ENCODE data around the gene ANOS1. TPM values are rescaled to one million over a fixed set of nuclear protein-coding genes. Genes with fewer than 3 reads are reported as not detected.
"Not testable (repeated sequence)": the region's sequence is repeated elsewhere in the genome, so short reads cannot be mapped to it uniquely, and the experiment has no call there.

The ANOS1 gene, protein sequence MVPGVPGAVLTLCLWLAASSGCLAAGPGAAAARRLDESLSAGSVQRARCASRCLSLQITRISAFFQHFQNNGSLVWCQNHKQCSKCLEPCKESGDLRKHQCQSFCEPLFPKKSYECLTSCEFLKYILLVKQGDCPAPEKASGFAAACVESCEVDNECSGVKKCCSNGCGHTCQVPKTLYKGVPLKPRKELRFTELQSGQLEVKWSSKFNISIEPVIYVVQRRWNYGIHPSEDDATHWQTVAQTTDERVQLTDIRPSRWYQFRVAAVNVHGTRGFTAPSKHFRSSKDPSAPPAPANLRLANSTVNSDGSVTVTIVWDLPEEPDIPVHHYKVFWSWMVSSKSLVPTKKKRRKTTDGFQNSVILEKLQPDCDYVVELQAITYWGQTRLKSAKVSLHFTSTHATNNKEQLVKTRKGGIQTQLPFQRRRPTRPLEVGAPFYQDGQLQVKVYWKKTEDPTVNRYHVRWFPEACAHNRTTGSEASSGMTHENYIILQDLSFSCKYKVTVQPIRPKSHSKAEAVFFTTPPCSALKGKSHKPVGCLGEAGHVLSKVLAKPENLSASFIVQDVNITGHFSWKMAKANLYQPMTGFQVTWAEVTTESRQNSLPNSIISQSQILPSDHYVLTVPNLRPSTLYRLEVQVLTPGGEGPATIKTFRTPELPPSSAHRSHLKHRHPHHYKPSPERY
- total RNA-seq, result 1 to 10 TPM; 4.0 to 7.8 (median 5.0) TPM
- polyA plus RNA-seq, result under 1 TPM; 0.81 to 0.88 TPM
- long read RNA-seq, donor 1, full-length matches to known transcripts, result 3 of 10 reads
- long read RNA-seq, donor 1, partial matches to known transcripts, result 4 of 10 reads
- long read RNA-seq, donor 1, other reads (novel, unspliced or antisense), result 3 of 10 reads
- long read RNA-seq, donor 2, full-length matches to known transcripts, result 3 of 11 reads
- long read RNA-seq, donor 2, partial matches to known transcripts, result 4 of 11 reads
- long read RNA-seq, donor 2, other reads (novel, unspliced or antisense), result 4 of 11 reads
- long read RNA-seq, donor 3, partial matches to known transcripts, result 5 of 6 reads
- long read RNA-seq, donor 3, other reads (novel, unspliced or antisense), result 1 of 6 reads

DNA sequence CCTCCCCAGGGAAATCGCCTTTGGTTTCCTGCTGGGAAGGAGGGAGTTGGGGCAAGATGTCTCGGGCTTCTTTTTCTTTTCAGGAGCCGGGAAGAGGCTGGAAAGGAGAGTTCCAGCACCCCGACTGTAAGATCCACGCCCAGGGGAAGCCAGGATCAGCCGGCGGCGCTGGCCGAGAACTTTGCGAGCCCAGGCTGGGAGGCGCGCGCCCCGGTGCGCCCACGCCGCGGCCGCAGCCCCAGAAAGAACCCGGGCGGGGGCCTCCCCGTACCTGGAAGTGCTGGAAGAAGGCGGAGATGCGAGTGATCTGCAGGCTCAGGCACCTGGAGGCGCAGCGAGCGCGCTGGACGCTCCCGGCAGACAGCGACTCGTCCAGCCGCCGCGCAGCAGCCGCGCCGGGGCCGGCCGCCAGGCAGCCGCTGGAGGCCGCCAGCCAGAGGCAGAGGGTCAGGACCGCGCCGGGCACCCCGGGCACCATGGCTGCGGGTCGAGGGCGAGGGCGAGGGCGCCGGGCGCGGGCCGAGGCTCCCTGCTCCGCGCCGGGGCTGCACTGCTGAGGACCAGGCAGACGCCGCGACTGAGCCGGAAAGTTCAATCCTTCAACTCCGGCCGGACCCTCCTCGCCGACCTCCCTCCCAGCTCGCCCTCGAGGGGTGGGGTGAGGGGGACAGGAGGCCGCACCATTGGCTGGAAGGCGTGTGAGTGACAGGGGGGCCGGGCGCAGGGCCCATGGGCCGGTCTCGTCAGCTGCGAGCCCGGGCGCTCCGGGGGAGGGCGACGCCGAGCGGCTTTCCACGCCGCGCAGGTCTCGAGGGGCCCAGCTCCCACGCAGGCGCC, at the start of gene ANOS1:
Gene ANOS1 (minus strand): TSS at position 579 of the 837 bp plus-strand sequence. CDS start 101 bp downstream, at position 478.
- Histone ChIP-seq H3K36me3 (no peaks in the 10 kb centered on the region), H3K27ac (peak within 1 kb of the TSS in 3 of 10 donors; percentile 22 to 48 (median 35)), H3K4me1 (peaks cover 0 to 5% (median 0%) of the 10 kb centered on the region in 9 donors), H3K27me3 (peaks cover 0 to 64% (median 0%) of the 10 kb centered on the region in 7 donors), H3K4me3 (peak within 1 kb of the TSS; percentile 32 to 67 (median 60)), H3K9me3 (no peaks in the 10 kb centered on the region)
- peak; percentile 64 to 74 for DNase-seq
- intact Hi-C loops (cut with DNase I), result loop anchor here in 7 of 10 donors (10.0 kb wide), 6 partner anchors 277 to 1577 kb away; partner anchors contain the start of gene VCX2 (in 1 of the 7)
- TF ChIP-seq, protein P1, sequence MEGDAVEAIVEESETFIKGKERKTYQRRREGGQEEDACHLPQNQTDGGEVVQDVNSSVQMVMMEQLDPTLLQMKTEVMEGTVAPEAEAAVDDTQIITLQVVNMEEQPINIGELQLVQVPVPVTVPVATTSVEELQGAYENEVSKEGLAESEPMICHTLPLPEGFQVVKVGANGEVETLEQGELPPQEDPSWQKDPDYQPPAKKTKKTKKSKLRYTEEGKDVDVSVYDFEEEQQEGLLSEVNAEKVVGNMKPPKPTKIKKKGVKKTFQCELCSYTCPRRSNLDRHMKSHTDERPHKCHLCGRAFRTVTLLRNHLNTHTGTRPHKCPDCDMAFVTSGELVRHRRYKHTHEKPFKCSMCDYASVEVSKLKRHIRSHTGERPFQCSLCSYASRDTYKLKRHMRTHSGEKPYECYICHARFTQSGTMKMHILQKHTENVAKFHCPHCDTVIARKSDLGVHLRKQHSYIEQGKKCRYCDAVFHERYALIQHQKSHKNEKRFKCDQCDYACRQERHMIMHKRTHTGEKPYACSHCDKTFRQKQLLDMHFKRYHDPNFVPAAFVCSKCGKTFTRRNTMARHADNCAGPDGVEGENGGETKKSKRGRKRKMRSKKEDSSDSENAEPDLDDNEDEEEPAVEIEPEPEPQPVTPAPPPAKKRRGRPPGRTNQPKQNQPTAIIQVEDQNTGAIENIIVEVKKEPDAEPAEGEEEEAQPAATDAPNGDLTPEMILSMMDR (IDR thresholded peaks at IDR 0.05), result peak in 1 of 9 donors; percentile 12
- 0 to 1% methylated on average over 57 to 84 of the region's 88 CpGs for WGBS, 2 donors
- ATAC-seq, result peak; percentile 95 to 99 (median 97)

DNA sequence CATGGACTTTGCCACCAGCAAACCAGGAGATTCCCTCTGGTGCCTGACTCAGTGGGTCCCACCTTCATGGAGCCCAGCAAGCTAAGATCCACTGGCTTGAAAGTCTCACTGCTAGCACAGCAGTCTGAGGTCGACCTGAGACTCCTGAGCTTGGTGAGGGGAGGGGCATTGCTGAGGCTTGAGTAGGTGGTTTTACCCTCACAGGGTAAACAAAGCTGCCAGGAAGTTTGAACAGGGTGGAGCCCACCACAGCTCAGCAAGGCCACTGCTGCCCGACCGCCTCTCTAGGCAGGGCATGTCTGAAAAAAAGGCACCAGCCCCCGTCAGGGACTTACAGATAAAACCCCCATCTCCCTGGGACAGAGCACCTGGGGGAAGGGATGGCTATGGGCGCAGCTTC, 41.2 kb upstream of the ANOS1 start:
- Histone ChIP-seq H3K4me3 (no peak overlapping the region), H3K9me3 (no peaks in the 10 kb centered on the region), H3K36me3 (no peaks in the 10 kb centered on the region), H3K27ac (no peak overlapping the region), H3K27me3 (peaks cover 0 to 40% (median 0%) of the 10 kb centered on the region in 7 donors), H3K4me1 (no peaks in the 10 kb centered on the region)
- intact Hi-C loops (cut with DNase I), result no loop called here
- TF ChIP-seq, protein P1 (IDR thresholded peaks at IDR 0.05), result no peak
- DNase-seq, result no peak
- no peak for ATAC-seq
- 59 to 70% methylated on average over 5 of the region's 5 CpGs for WGBS, 2 donors

DNA sequence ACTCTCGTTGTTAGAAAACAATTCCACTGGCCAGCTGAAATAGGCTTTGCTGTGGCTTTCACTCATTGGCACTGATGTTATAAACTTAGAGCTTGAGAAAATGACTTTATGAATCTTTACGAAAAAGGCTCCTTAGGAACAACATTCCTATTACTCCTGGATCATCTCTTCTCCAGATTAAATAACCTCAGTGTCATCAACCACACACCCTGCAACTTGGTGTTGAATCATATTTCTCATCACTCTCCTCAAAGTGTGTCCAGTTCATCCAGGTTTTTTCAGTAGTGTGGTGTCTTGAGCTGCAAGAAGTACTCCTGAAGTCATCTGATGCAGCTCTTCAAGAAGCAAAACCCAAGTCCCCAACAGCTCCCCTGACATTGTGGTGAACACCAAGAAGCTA, 28.1 kb upstream of the ANOS1 start:
- Histone ChIP-seq H3K36me3 (no peaks in the 10 kb centered on the region), H3K27me3 (peaks cover 0 to 27% (median 0%) of the 10 kb centered on the region in 7 donors), H3K4me1 (no peaks in the 10 kb centered on the region), H3K27ac (no peak overlapping the region), H3K9me3 (no peaks in the 10 kb centered on the region), H3K4me3 (no peak overlapping the region)
- TF ChIP-seq, protein P1 (IDR thresholded peaks at IDR 0.05), result no peak
- intact Hi-C loops (cut with DNase I), result no loop called here
- no peak for DNase-seq
- ATAC-seq, result no peak
- WGBS, 2 donors, result 90% methylated on average over 2 of the region's 2 CpGs

DNA sequence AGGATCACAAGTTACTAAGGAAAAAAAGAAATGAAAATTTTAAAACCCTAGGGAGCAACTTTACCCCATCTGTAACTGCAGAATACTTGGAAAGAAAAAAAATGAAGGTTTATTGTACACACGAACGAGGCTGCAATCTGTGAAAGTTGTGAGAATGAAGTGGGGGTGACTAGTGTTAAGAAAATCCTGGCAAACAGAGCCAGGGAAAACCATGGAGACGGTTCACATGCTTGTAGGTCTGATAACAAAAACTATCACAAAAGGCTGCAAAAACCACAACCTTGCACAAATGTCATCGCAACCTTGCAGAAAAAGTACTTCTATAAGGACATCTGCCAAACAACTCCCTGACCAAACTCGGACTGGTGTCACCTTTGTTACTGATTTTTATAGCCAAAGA, 26.8 kb upstream of the ANOS1 start:
- H3K27me3 ChIP-seq, result peaks cover 0 to 23% (median 0%) of the 10 kb centered on the region in 7 donors
- WGBS, 2 donors, result 71 to 73% methylated on average over 4 to 5 of the region's 5 CpGs
- H3K4me1 ChIP-seq, DNase-seq, H3K36me3 ChIP-seq, H3K4me3 ChIP-seq, H3K9me3 ChIP-seq, ATAC-seq, H3K27ac ChIP-seq: not testable (repeated sequence)
- intact Hi-C loops (cut with DNase I), result loop anchor here in 1 of 10 donors (5.0 kb wide), 1 partner anchor 949 kb away; no protein-coding TSS in a partner anchor

DNA sequence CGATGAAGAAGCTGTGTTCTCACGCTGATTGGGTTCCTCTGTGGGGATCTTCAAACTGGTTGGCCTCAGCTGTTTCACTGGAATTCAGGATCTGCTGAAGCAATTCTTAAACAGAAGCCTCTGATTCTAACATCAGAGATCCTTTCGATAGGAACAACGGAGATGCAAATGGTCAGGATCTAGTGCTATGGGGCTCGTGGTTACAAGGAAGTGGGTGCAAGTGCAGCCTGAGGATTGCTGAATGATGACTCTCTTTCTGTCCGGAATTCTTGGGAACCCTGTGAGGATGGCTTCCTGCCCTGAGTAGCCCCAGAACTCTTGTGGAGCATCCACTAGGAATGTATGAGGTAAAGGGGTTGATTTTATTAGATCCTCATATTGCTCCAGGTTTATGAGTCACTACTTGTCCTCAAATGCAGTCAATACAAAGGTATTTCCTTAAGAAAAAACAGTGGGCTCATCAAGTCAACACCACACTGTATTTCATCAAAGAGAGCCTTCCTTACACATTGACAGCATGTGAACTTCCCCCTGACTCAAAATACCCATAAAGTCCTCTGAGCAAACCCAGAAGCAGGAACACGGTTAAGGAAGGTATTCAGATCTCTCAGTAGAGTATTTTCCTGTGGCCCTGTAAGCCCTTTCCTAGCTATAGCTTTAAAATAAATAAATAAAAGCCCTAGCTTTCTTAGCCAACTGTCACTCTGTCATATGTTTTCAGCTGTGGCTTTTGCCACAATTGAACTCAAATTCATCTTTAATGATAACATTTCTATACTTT, 25.9 kb upstream of the ANOS1 start:
- 80 to 90% methylated on average over 7 of the region's 7 CpGs for WGBS, 2 donors
- ATAC-seq, H3K4me3 ChIP-seq, H3K9me3 ChIP-seq, H3K27ac ChIP-seq, DNase-seq, H3K36me3 ChIP-seq, H3K4me1 ChIP-seq: not testable (repeated sequence)
- intact Hi-C loops (cut with DNase I), result loop anchor here in 1 of 10 donors (5.0 kb wide), 1 partner anchor 950 kb away; no protein-coding TSS in a partner anchor
- H3K27me3 ChIP-seq, result peaks cover 0 to 18% (median 0%) of the 10 kb centered on the region in 7 donors
